HEK293 (cell line): Measurements from ENCODE around the gene LZTR1.

Source experiments
- CTCF ChIA-PET: fragments of 350-600 bp; formaldehyde crosslinking; extraction: SDS; loops from one replicate; lab custom pipeline; 2021; ENCODE audit warnings: antibody characterized with exemption; lab: Yijun Ruan, JAX
- POLR2A ChIA-PET: fragments of 300-600 bp; formaldehyde crosslinking; extraction: SDS; loops from one replicate; lab custom pipeline; 2020; ENCODE audit warnings: antibody characterized with exemption, inconsistent platforms; lab: Yijun Ruan, JAX
- H3K27ac ChIP-seq: fragments of 200-500 bp; sonication (Bioruptor generic); 2 replicates; pipeline ENCODE4 v1.5.1; 2014; ENCODE audit warnings: low read depth, low read length, control low read depth, inconsistent platforms; ENCODE audit errors: extremely low read depth
- H3K36me3 ChIP-seq, 2 experiments: fragments of 200-500 bp in 1 of 2; sonication (Bioruptor generic) in 1 of 2; 1 replicate in 1 of 2; 2 replicates in 1 of 2; pipeline ENCODE4 v1.5.1; 2014 to 2017; ENCODE audit warnings: inconsistent platforms in 2 of 2, low read length in 2 of 2; ENCODE audit not compliant: control insufficient read depth in 2 of 2, insufficient read depth in 1 of 2
- H3K4me1 ChIP-seq: fragments of 200-500 bp; sonication (Bioruptor generic); 2 replicates; pipeline ENCODE4 v1.5.1; 2014; ENCODE audit warnings: mild to moderate bottlenecking, low read length, inconsistent platforms; ENCODE audit not compliant: control insufficient read depth, insufficient read depth
- H3K4me3 ChIP-seq: 2 replicates; pipeline ENCODE4 v1.5.1; 2011; ENCODE audit warnings: low read depth, mild to moderate bottlenecking, control low read depth, low read length, moderate library complexity
- H3K9me3 ChIP-seq: fragments of 200-500 bp; sonication (Bioruptor generic); 2 replicates; pipeline ENCODE4 v1.5.1; 2014; ENCODE audit warnings: low read depth, low read length, inconsistent platforms; ENCODE audit not compliant: control insufficient read depth, insufficient read depth
- GLIS2 ChIP-seq: fragments of 450-650 bp; formaldehyde crosslinking; IDR thresholded peaks from 2 replicates; pipeline ENCODE4 v1.5.1; 2016; ENCODE audit warnings: missing biosample characterization, missing genetic modification characterization
- ZNF121 ChIP-seq: fragments of 450-650 bp; formaldehyde crosslinking; IDR thresholded peaks from 2 replicates; pipeline ENCODE4 v1.5.1; 2016; ENCODE audit warnings: missing biosample characterization, missing genetic modification characterization
- ZNF138 ChIP-seq: fragments of 450-650 bp; formaldehyde crosslinking; IDR thresholded peaks from 2 replicates; pipeline ENCODE4 v1.5.1; 2016; ENCODE audit warnings: missing biosample characterization, missing genetic modification characterization, borderline replicate concordance
- ZNF169 ChIP-seq: fragments of 450-650 bp; formaldehyde crosslinking; IDR thresholded peaks from 2 replicates; pipeline ENCODE4 v1.5.1; 2016; ENCODE audit warnings: missing biosample characterization, missing genetic modification characterization
- ZNF274 ChIP-seq, 2 experiments: fragments of 200-500 bp in 1 of 2; fragments of 450-650 bp in 1 of 2; sonication (Bioruptor generic) in 1 of 2; formaldehyde crosslinking in 1 of 2; IDR thresholded peaks; 2 replicates each; pipeline versions ENCODE4 v1.5.1 to v1.6.1; 2014 to 2016; ENCODE audit warnings: borderline replicate concordance in 1 of 2, inconsistent platforms in 1 of 2, low read length in 1 of 2, missing biosample characterization in 1 of 2, missing genetic modification characterization in 1 of 2
- ZNF423 ChIP-seq: fragments of 450-650 bp; formaldehyde crosslinking; IDR thresholded peaks from 2 replicates; pipeline ENCODE4 v1.5.1; 2016; ENCODE audit warnings: missing biosample characterization, missing genetic modification characterization
- ZNF792 ChIP-seq: fragments of 450-650 bp; formaldehyde crosslinking; IDR thresholded peaks from 2 replicates; pipeline ENCODE4 v1.5.1; 2016; ENCODE audit warnings: missing biosample characterization, missing genetic modification characterization
- TF ChIP-seq, protein P1 (sequence below): fragments of 450-650 bp; formaldehyde crosslinking; IDR thresholded peaks from 2 replicates; pipeline ENCODE4 v1.5.1; 2016; ENCODE audit warnings: missing biosample characterization, missing genetic modification characterization
- TF ChIP-seq, protein P2 (sequence below): fragments of 450-650 bp; formaldehyde crosslinking; IDR thresholded peaks from 2 replicates; pipeline ENCODE4 v1.5.1; 2017; ENCODE audit warnings: missing biosample characterization, missing genetic modification characterization
- TF ChIP-seq, protein P3 (sequence below): fragments of 450-650 bp; formaldehyde crosslinking; IDR thresholded peaks from 2 replicates; pipeline ENCODE4 v1.5.1; 2016; ENCODE audit warnings: missing biosample characterization, missing genetic modification characterization
- TF ChIP-seq, protein P4 (sequence below): fragments of 450-650 bp; formaldehyde crosslinking; IDR thresholded peaks from 2 replicates; pipeline ENCODE4 v1.5.0; 2017; ENCODE audit warnings: missing biosample characterization, missing genetic modification characterization, borderline replicate concordance
- TF ChIP-seq, protein P5 (sequence below): fragments of 450-650 bp; formaldehyde crosslinking; IDR thresholded peaks from 2 replicates; pipeline ENCODE4 v1.5.1; 2017; ENCODE audit warnings: missing biosample characterization, missing genetic modification characterization

LZTR1 gene

DNA sequence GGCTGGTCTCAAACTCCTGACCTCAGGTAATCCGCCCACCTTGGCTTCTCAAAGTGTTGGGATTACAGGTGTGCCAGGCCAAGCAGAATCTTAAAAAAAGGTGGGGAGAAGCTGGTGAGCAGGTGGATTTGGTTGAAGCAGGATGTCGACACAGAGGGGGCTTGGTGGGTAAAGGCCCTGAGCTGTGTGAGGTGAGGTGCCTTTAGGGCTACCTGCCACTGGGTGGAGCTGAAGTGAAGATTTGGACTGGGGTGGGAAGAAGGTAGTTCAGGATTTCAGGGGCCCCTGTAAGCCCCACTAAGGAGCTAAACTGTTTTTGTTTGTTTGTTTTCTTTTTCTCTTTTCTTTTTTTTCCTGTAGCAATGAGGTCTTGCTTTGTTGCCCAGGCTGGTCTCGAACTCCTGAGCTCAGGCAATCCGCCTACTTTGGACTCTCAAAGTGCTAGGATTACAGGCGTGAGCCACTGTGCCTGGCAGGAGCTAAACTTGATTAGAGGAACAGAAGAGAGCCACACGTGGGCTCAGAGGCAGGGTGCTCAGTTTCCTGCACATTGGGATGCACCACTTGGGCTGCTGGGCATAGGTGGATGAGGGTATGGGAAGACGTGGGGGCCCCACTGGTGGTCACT, 38.8 kb downstream of the LZTR1 start:
- H3K27ac ChIP-seq: no peak overlapping the region
- POLR2A ChIA-PET: interaction anchor here (1.3 to 1.5 kb wide), 2 partner anchors 19 to 39 kb away, joined by 4 to 7 read pairs; partner anchors contain the start of genes LZTR1 and THAP7

DNA sequence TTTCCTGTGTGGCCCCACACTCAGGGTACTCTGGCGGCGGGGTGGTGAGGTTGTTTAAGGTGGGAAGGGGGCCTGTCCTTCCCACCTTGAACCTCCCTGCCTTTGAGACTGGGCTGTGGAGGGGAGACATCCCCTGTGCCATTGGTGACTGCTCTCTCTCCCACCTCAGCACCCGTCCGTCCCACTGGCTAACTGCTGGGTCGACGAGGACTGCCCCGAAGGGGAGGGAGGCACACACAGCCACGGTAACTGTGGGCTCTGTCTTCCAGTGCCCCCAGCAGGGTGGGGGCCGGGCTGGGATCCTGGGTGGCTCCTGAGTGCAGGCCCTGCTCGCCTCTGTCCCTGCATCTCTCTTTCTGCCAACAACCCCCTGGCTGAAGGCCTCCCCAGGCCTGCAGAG, 40.4 kb downstream of the LZTR1 start:
- Histone ChIP-seq H3K9me3 (no peaks in the 10 kb centered on the region), H3K4me3 (no peak overlapping the region), H3K36me3 (no peaks in the 10 kb centered on the region), H3K27ac (no peak overlapping the region), H3K4me1 (no peaks in the 10 kb centered on the region)
- CTCF ChIA-PET: interaction anchor here (1.6 to 2.0 kb wide), 3 partner anchors 16 to 80 kb away, joined by 6 to 10 read pairs (median 6); no protein-coding TSS in a partner anchor
- TF ChIP-seq ZNF423 (tag by site-specific recombination) (no peak), ZNF792 (tag by site-specific recombination) (no peak)
- POLR2A ChIA-PET: no interaction called here

More for the DNA sequence above, 38.8 kb downstream of the LZTR1 start:
- H3K4me1 ChIP-seq: no peaks in the 10 kb centered on the region
- peak; percentile 30; the same call in 1 of the 2 replicates for TF ChIP-seq GLIS2 (tag by site-specific recombination)
- TF ChIP-seq, protein P1, sequence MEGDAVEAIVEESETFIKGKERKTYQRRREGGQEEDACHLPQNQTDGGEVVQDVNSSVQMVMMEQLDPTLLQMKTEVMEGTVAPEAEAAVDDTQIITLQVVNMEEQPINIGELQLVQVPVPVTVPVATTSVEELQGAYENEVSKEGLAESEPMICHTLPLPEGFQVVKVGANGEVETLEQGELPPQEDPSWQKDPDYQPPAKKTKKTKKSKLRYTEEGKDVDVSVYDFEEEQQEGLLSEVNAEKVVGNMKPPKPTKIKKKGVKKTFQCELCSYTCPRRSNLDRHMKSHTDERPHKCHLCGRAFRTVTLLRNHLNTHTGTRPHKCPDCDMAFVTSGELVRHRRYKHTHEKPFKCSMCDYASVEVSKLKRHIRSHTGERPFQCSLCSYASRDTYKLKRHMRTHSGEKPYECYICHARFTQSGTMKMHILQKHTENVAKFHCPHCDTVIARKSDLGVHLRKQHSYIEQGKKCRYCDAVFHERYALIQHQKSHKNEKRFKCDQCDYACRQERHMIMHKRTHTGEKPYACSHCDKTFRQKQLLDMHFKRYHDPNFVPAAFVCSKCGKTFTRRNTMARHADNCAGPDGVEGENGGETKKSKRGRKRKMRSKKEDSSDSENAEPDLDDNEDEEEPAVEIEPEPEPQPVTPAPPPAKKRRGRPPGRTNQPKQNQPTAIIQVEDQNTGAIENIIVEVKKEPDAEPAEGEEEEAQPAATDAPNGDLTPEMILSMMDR (tag by site-specific recombination): peak; percentile 70
- no peak for TF ChIP-seq ZNF169 (tag by site-specific recombination)
- no peak for TF ChIP-seq ZNF121
- TF ChIP-seq, protein P2, sequence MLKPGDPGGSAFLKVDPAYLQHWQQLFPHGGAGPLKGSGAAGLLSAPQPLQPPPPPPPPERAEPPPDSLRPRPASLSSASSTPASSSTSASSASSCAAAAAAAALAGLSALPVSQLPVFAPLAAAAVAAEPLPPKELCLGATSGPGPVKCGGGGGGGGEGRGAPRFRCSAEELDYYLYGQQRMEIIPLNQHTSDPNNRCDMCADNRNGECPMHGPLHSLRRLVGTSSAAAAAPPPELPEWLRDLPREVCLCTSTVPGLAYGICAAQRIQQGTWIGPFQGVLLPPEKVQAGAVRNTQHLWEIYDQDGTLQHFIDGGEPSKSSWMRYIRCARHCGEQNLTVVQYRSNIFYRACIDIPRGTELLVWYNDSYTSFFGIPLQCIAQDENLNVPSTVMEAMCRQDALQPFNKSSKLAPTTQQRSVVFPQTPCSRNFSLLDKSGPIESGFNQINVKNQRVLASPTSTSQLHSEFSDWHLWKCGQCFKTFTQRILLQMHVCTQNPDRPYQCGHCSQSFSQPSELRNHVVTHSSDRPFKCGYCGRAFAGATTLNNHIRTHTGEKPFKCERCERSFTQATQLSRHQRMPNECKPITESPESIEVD (tag by site-specific recombination): no peak
- no peaks in the 10 kb centered on the region for H3K9me3 ChIP-seq
- H3K4me3 ChIP-seq: no peak overlapping the region
- CTCF ChIA-PET: interaction anchor here (0.5 to 2.0 kb wide), 24 partner anchors 8 to 1024 kb away, joined by 3 to 10 read pairs (median 4); no protein-coding TSS in a partner anchor
- no peaks in the 10 kb centered on the region for H3K36me3 ChIP-seq

DNA sequence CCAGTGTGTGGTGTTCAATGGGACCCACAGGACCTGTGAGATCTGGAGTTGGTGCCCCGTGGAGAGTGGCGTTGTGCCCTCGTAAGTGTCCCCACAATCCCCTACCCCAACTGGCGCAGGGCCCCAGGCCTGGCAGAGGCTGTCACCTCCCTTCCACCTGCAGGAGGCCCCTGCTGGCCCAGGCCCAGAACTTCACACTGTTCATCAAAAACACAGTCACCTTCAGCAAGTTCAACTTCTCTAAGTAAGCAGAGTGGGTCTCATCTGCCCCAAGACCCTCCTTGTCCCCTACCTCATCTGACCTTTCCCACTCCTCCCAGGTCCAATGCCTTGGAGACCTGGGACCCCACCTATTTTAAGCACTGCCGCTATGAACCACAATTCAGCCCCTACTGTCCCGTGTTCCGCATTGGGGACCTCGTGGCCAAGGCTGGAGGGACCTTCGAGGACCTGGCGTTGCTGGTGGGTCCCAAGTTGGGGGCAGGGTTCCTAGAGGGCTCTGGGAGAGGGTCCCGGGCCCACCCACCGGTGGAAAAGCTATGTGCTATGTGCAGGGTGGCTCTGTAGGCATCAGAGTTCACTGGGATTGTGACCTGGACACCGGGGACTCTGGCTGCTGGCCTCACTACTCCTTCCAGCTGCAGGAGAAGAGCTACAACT, 41.0 kb downstream of the LZTR1 start:
- H3K4me3 ChIP-seq: no peak overlapping the region
- TF ChIP-seq, protein P3, sequence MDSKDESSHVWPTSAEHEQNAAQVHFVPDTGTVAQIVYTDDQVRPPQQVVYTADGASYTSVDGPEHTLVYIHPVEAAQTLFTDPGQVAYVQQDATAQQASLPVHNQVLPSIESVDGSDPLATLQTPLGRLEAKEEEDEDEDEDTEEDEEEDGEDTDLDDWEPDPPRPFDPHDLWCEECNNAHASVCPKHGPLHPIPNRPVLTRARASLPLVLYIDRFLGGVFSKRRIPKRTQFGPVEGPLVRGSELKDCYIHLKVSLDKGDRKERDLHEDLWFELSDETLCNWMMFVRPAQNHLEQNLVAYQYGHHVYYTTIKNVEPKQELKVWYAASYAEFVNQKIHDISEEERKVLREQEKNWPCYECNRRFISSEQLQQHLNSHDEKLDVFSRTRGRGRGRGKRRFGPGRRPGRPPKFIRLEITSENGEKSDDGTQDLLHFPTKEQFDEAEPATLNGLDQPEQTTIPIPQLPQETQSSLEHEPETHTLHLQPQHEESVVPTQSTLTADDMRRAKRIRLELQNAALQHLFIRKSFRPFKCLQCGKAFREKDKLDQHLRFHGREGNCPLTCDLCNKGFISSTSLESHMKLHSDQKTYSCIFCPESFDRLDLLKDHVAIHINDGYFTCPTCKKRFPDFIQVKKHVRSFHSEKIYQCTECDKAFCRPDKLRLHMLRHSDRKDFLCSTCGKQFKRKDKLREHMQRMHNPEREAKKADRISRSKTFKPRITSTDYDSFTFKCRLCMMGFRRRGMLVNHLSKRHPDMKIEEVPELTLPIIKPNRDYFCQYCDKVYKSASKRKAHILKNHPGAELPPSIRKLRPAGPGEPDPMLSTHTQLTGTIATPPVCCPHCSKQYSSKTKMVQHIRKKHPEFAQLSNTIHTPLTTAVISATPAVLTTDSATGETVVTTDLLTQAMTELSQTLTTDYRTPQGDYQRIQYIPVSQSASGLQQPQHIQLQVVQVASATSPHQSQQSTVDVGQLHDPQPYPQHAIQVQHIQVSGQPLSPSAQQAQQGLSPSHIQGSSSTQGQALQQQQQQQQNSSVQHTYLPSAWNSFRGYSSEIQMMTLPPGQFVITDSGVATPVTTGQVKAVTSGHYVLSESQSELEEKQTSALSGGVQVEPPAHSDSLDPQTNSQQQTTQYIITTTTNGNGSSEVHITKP: no peak
- TF ChIP-seq, protein P4, sequence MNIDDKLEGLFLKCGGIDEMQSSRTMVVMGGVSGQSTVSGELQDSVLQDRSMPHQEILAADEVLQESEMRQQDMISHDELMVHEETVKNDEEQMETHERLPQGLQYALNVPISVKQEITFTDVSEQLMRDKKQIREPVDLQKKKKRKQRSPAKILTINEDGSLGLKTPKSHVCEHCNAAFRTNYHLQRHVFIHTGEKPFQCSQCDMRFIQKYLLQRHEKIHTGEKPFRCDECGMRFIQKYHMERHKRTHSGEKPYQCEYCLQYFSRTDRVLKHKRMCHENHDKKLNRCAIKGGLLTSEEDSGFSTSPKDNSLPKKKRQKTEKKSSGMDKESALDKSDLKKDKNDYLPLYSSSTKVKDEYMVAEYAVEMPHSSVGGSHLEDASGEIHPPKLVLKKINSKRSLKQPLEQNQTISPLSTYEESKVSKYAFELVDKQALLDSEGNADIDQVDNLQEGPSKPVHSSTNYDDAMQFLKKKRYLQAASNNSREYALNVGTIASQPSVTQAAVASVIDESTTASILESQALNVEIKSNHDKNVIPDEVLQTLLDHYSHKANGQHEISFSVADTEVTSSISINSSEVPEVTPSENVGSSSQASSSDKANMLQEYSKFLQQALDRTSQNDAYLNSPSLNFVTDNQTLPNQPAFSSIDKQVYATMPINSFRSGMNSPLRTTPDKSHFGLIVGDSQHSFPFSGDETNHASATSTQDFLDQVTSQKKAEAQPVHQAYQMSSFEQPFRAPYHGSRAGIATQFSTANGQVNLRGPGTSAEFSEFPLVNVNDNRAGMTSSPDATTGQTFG (tag by site-specific recombination): no peak
- TF ChIP-seq ZNF274 (IDR thresholded peaks at IDR 0.05; ENCODE audit: low read length) (no peak), ZNF274 (tag by site-specific recombination; IDR thresholded peaks at IDR 0.05; ENCODE audit: borderline replicate concordance) (no peak), GLIS2 (tag by site-specific recombination) (no peak), ZNF138 (no peak)
- TF ChIP-seq, protein P5, sequence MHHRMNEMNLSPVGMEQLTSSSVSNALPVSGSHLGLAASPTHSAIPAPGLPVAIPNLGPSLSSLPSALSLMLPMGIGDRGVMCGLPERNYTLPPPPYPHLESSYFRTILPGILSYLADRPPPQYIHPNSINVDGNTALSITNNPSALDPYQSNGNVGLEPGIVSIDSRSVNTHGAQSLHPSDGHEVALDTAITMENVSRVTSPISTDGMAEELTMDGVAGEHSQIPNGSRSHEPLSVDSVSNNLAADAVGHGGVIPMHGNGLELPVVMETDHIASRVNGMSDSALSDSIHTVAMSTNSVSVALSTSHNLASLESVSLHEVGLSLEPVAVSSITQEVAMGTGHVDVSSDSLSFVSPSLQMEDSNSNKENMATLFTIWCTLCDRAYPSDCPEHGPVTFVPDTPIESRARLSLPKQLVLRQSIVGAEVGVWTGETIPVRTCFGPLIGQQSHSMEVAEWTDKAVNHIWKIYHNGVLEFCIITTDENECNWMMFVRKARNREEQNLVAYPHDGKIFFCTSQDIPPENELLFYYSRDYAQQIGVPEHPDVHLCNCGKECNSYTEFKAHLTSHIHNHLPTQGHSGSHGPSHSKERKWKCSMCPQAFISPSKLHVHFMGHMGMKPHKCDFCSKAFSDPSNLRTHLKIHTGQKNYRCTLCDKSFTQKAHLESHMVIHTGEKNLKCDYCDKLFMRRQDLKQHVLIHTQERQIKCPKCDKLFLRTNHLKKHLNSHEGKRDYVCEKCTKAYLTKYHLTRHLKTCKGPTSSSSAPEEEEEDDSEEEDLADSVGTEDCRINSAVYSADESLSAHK (tag by site-specific recombination): no peak
- CTCF ChIA-PET: interaction anchor here (0.6 kb wide), 1 partner anchor 10 kb away, joined by 5 read pairs; no protein-coding TSS in a partner anchor
- no peaks in the 10 kb centered on the region for H3K9me3 ChIP-seq
- POLR2A ChIA-PET: no interaction called here
- H3K27ac ChIP-seq: no peak overlapping the region
- H3K36me3 ChIP-seq: no peaks in the 10 kb centered on the region
- no peaks in the 10 kb centered on the region for H3K4me1 ChIP-seq
